Stimulated activated CD4-positive, alpha-beta T cell treated with anti-CD3 and anti-CD28 coated beads, Interleukin-12 subunit alpha, Interleukin-12 subunit beta, amount 100 ng/mL, for 4 hours (primary cell): ENCODE results near the gene CEP55.
"Not testable (repeated sequence)": the region's sequence is repeated elsewhere in the genome, so short reads cannot be mapped to it uniquely, and the experiment has no call there.

Experiments
- DNase-seq: peaks from one replicate; pipeline ENCODE4 v3.0.0-alpha.2; 2020

The CEP55 gene

DNA sequence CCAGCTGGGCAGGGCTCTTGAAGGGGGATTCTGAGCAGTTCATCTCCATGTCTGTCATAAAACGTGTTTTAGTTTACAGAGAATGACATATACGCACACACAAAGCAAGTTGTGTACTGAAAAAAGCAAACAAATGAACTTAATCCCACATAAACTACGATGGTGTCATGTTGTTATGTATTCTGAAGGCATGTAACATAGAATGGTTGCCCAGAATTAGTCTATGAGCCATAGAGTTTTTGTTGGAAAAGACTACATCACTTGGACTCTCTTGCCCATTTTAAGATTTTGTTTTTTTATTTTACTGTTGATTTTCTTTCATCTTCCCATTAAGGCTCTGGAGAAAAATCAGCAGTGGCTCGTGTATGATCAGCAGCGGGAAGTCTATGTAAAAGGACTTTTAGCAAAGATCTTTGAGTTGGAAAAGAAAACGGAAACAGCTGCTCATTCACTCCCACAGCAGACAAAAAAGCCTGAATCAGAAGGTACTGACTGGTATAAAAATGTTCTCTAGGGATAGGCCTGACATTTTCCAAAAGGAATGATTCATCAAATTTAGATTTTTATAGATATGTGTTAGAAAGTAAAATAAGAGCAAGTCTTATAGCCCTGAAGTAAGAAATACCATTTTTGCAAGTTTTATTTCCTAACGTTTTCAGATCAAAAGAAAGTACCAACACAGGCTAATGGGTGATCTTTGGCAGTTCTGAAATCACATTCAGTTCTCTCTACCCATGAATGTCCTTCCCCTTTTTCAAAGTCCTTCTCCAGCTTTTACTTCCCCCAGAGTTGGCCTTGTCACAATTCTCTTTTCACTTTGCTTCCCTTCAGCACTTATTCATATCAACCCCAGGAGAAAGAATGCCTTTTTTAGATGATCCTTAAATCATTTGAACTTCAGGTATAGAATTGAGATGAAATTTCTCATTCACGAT is 18.9 kb downstream of the CEP55 start:
- no peak for DNase-seq

DNA sequence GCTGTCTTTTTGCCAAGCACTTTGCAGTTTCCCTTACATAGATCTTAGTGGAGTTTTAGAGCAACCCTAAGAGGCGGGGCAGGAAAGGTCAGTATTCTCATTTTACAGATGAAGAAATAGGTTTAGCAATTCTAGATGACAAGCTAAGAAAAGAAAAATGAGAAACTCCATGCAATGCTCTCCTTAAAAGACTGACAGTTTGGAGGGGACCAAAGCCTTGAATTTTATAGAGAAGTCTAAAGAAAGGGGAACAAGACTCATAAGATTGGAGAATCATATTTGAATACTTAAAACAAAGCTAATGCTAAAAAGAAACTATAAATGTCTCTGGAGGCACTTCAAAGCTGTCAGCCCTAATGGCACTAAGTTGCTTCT is 19.6 kb downstream of the CEP55 start:
- no peak for DNase-seq

- no peak for DNase-seq
These were observed 22.1 kb downstream of the CEP55 start for GRCh38 chr10:93518531-93518930.

DNA sequence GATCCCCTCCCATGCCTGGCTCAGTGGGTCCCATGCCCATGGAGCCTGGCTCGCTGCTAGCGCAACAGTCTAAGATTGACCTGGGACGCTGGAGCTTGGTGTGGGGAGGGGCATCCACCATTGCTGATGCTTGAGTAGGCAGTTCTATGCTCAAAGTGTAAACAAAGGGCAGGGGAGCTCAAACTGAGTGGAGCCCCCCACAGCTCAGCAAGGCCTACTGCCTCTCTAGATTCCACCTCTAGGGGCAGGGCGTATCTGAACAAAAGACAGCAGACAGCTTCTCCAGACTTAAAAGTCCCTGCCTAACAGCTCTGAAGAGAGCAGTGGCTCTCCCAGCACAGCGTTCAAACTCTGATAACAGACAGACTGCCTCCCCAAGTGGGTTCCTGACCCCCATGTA is 38.9 kb downstream of the CEP55 start:
- no peak for DNase-seq

GRCh38 chr10:93540871-93541270 is 44.5 kb downstream of the CEP55 start:
- DNase-seq = not testable (repeated sequence)

DNA sequence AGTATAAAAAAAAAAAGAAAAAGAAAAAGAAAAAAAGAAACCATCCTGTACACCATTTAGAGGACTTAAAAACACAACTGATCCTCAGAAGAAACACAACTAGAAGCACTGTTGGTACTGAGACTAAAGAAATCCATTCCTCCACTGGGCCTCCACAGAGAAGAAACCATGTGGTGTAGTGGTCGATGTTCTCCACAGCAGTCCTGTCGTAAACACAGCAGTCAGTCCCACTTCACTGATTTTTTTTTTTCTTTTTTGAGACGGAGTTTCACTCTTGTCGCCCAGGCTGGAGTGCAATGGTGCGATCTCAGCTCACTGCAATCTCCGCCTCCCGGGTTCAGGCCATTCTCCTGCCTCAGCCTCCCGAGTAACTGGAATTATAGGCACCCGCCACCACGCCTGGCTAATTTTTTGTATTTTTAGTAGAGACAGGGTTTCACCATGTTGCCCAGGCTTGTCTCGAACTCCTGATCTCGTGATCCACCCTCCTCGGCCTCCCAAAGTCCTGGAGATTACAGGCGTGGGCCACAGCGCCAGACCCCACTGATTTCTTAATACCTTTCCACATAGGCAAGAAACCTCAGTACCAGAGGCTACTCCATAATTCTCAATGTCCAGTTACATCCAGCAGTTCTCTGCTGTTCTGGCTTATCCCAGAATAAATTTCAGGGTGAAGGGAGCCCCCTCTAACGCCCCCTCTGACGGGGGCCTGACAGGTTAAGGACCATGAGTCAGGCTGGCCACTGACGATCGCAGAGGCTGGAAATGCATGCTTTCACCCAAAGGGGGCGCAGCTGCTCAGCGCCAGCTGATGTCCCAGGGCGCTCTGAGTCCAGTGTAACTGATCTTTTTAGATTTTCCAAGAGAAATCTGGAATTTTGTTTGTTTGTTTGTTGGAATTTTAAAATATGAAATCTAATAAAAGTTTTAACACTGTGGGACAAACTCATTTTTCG is 45.3 kb downstream of the CEP55 start:
- DNase-seq = peak; percentile 15

DNA sequence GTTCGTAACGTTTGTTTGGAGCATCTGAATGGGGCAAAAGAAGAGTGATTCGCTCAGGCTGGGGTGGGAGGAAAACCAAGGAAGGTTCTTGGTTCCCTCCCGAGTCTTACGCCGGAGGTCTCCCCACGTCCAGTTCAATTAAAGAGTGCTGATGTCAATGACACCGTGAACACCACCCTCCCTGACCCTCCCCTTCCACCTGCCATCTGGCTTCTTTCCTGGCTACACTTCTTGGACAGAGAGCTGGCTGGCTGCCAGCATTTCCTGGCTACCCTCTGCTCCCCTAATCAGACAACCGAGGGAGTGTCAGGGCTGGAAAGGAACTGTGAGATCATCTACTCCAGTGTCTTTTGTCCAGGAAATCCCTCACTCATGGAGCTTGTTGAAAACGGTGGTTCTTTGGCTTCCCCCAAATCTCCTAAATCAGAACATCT is 46.0 kb downstream of the CEP55 start:
- no peak for DNase-seq

- not testable (repeated sequence) for DNase-seq
These were observed 50.6 kb downstream of the CEP55 start for GRCh38 chr10:93546995-93547394.

DNA sequence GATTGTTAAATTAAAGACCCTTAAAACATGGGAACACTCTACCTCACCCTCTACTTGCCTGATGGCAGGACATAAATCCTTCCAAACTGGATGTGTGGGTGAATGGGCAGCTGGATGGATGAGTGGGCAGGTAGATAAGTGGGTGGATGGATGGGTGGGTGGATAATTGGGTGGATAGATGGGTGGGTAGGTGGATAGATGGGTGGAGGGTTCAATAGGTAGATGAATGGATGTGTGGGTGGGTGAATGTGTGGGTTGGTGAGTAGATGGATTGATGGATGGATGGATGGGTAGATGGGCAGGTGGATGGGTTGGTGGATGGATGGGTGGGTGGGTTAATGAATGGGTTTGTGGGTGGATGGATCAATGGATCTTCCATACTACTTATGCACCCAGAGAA is 51.1 kb downstream of the CEP55 start:
- DNase-seq = no peak

GRCh38 chr10:93548376-93549071 is 52.1 kb downstream of the CEP55 start:
- no peak for DNase-seq

DNA sequence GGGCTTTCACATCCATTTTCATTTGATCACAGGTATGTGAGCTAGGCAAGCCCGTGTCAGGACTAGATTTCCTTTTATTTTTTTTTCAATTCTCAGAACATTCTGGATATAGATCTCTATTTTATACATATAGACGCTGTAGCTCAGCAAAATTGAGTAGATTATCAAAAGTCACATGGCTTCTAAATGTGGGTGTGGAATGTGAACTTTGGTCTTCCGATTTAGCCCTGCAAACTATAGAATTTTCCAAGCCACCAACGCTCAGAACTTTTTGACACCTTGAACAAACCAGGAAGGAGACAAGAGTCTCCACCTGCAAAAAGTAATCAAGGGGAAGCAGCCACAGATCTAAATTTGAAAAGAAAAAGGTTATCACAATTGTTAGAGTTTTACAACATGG is 54.2 kb downstream of the CEP55 start:
- no peak for DNase-seq

- no peak for DNase-seq
These were observed 56.4 kb downstream of the CEP55 start for GRCh38 chr10:93552780-93553179.

- DNase-seq = no peak
These were observed 57.3 kb downstream of the CEP55 start for GRCh38 chr10:93553482-93554315.

- no peak for DNase-seq
These were observed 57.9 kb downstream of the CEP55 start for GRCh38 chr10:93554316-93554663.

- peak; percentile 31 for DNase-seq
These were observed 58.5 kb downstream of the CEP55 start for GRCh38 chr10:93554760-93555432.

DNA sequence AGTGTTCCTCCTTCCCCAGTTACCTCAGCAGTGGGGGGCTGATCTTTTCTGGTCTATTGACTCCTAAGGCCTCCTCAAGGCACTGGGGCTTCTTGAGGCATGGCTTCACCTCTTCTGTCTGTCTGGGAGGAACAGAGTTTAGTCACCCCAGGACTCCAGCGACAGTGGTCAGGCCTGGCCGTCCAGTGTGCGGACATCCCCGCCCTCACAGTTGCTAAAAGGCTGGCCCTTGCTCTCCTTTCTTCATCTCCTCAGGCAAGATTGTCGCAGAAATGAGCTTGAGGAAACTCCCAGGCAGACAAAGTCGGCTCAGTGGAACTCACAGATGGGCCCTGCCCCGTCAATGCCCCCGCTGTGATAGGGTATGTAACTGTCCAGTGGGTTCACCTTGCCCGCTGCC is 63.1 kb downstream of the CEP55 start:
- DNase-seq = no peak

- DNase-seq = no peak
These were observed 64.1 kb downstream of the CEP55 start for GRCh38 chr10:93560541-93560940.

DNA sequence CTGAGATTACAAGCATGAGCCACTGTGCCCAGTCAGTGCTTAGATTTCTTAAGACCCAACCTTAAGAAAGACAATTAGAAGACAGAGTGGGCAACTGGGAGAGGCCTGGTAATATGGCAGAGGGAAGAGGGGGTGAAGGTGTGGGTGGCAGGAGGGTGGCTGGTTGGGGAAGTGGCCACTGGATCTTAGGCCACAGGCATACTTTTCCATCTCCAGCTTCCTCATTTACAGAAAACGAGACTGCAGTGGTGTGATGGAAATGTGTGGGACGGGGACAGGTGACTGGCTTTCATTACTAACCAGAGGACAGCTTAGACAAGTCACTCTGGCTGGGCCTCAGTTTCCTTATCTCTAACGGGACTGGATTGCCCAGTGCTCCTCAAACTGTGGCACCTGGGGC is 69.0 kb downstream of the CEP55 start:
- DNase-seq = no peak

DNA sequence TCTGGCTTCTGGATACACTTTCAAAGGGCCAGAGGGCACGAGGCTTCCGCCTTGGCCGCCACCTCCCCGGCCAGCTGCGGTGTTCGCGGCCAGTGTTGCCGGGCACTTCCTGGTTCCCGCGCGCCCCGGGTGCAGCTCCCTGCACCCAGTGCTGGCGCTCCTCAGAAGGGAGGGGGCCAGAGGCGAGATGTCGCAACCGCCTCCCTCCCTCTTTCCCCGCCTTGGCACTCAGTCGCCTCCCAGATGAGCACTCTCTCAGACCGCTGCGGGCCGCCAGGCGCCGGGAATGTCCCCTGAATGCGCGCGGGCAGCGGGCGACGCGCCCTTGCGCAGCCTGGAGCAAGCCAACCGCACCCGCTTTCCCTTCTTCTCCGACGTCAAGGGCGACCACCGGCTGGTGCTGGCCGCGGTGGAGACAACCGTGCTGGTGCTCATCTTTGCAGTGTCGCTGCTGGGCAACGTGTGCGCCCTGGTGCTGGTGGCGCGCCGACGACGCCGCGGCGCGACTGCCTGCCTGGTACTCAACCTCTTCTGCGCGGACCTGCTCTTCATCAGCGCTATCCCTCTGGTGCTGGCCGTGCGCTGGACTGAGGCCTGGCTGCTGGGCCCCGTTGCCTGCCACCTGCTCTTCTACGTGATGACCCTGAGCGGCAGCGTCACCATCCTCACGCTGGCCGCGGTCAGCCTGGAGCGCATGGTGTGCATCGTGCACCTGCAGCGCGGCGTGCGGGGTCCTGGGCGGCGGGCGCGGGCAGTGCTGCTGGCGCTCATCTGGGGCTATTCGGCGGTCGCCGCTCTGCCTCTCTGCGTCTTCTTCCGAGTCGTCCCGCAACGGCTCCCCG is 70.2 kb downstream of the CEP55 start, which contains the start of gene FFAR4:
FFAR4 (plus strand) TSS at position 231 of the 842 bp plus-strand sequence; CDS start at position 287, 56 bp downstream.
- DNase-seq = no peak
